GM21423 (cell line): ENCODE results near the gene IFI35.
A peak's percentile ranks its signal among the peaks of the same experiment; 100 is the strongest.

Experiments used
- ATAC-seq: cut with Tn5 transposase; IDR thresholded peaks from one replicate; pipeline ENCODE4 v1.9.1; 2021; ENCODE audit warnings: mild to moderate bottlenecking, moderate library complexity; ENCODE audit not compliant: unreplicated experiment

Gene IFI35

GRCh38 chr17:43020789-43021740, 14.5 kb downstream of the IFI35 start:
- no peak for ATAC-seq

- peak; percentile 36 for ATAC-seq
Measured at GRCh38 chr17:43021741-43022512, 15.3 kb downstream of the IFI35 start, which contains the start of gene VAT1. VAT1 (minus strand) TSS chr17:43022385; CDS start chr17:43022322, 63 bp downstream.

GRCh38 chr17:43024407-43025289, 18.1 kb downstream of the IFI35 start, which contains the start of gene RND2:
RND2 (plus strand) TSS chr17:43025231; CDS start chr17:43025348, 117 bp downstream.
- ATAC-seq = no peak

GRCh38 chr17:43025290-43025657, 18.7 kb downstream of the IFI35 start:
- ATAC-seq = no peak

- no peak for ATAC-seq
Measured at GRCh38 chr17:43025766-43026537, 19.4 kb downstream of the IFI35 start.

GRCh38 chr17:43026595-43026994, 20.0 kb downstream of the IFI35 start:
- ATAC-seq = no peak

- no peak for ATAC-seq
Measured at GRCh38 chr17:43027091-43028032, 20.8 kb downstream of the IFI35 start.

GRCh38 chr17:43028221-43028861, 21.8 kb downstream of the IFI35 start:
- ATAC-seq = no peak

GRCh38 chr17:43030137-43030767, 23.7 kb downstream of the IFI35 start:
- no peak for ATAC-seq

GRCh38 chr17:43031666-43032065, 25.1 kb downstream of the IFI35 start:
- no peak for ATAC-seq

- no peak for ATAC-seq
Measured at GRCh38 chr17:43033948-43034881, 27.6 kb downstream of the IFI35 start.

GRCh38 chr17:43034894-43035293, 28.3 kb downstream of the IFI35 start:
- ATAC-seq = no peak

GRCh38 chr17:43039646-43040045, 33.1 kb downstream of the IFI35 start:
- no peak for ATAC-seq

GRCh38 chr17:43040655-43041054, 34.1 kb downstream of the IFI35 start:
- ATAC-seq = no peak

GRCh38 chr17:43042025-43042628, 35.5 kb downstream of the IFI35 start:
- no peak for ATAC-seq

- ATAC-seq = no peak
Measured at GRCh38 chr17:43043307-43043706, 36.7 kb downstream of the IFI35 start.
